Ramos (cell line): ENCODE data around the gene AIMP2.
"Not testable (repeated sequence)": the region's sequence is repeated elsewhere in the genome, so short reads cannot be mapped to it uniquely, and the experiment has no call there.

Experiments used
- in situ Hi-C: fragments of 300-500 bp; cut with MboI; formaldehyde crosslinking; loops from one replicate; pipeline ENCODE4 v1.14.3; 2022; ENCODE audit warnings: low sequenced_read_pairs; ENCODE audit not compliant: unreplicated experiment

AIMP2 gene

DNA sequence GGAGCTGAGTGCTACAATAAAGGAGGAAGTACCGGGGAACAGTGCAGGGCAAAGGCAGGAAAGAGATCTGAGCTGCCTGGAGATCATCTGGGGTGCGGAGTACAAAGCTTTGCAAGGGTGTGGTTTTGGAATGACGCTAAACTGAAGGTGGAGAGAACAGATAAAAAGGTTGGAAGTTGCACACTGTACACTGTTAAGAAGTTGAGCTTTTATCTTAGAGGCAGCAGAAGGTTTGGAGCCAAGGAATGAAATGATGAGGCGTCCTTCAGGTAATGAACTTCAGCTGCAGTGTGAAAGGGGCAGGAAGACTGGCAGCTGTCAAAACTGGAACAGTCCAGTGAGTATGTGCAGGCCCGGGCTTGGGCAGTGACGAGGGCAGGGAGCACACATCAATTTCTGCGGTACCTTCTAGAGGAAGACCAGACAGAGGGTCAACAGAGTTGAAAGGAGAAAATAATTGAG lies 14.9 kb downstream of the AIMP2 start:
- in situ Hi-C loops: no loop called here

DNA sequence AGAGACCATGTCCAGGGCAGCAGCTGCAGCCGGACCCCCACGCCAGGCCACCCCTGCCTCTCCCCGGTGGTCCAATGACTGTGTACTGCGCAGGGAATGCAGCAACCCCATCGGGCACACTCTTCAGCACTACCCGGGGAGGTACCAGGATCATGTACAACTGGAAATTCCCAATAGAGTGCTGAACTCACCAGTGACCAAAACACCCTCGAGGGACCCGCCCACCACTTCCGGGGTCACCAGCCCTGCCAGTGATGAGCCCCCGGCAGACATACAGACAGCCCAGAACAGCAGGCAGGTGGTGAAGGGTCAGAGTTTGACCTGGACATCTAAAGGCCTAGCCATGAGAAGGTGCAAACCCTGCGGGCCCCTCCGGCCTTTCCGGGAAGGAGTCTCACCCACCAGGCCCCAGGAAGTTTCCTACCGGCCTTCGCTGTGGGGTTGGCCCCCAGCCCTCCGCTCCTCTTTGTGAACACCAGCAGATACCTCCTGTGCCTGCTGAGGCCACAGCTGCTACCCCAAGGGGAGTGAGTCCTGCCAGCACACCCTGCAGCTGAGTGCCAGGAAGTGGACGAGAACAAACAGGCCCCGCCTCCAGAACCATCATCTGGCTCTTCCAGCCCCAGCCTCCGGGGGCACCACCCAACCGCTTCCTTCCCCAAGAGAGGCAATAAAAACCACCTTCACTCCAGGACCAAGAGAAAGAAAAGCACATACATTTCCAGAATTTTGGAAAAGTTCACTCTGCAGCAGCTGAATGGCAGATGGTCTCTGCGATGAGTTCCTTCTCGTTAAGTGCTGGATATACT lies 17.1 kb downstream of the AIMP2 start:
- in situ Hi-C loops: no loop called here

DNA sequence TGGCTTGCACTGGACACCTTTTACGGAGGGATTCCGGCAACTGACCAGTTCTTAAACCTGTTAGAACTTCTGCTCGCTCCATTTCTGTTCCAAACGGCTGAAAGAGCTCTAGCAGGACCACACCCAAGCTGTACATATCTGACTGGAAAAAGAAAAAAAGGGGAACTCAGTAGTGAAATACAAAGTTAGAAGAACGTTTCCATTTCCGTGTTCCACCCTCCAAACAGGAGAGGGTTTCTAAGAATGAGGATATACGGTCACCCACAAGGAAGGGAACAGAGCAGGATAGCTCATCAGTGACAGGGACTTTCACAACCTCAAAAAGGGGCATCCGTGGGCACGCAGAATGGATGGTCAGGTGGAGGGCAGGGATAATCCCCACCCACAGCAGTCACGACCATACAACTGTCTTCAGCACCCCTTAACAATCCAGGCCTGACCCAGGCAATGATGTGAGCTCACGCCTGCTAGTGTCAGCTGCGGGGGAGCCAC lies 17.8 kb downstream of the AIMP2 start:
- in situ Hi-C loops: no loop called here

DNA sequence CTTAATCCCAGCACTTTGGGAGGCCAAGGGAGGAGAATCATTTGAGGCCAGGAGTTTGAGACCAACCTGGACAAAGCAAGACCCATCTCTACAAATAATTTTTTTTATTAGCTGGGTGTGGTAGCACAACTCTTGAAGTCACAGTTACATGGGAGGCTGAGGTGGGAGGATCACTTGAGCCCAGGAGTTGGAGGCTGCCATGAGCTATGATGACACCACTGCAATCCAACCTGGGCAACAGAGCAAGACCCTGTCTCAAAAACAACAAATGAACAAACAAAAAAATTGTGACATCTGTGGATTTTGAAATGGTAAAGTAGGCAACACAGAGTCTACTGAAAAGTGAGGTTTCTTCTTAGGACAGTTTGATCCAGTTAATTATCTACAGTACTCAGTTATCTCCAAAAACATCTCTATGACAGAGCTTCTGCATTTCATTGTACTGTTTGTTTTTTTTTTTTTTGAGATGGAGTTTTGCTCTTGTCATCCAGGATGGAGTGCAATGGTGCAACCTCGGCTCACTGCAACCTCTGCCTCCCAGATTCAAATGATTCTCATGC lies 18.8 kb downstream of the AIMP2 start:
- in situ Hi-C loops: no loop called here

DNA sequence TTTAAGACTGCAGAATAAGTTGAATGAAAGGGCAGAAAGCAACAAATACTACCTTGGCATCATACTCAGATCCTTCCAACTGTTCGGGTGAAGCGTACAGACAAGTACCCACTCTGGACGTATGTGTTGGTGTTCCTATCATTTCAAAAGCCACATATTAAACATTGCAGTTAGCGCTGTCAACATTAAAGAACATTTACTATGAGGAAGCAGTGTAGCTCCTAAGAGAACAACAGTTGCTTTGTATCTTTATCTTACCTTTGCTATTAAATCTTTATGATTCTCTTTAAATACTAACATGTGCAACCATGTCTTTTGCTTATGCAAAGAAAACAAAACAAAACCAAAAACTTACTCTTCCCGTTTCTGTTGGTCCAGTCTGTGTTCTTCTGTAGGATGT lies 19.5 kb downstream of the AIMP2 start:
- in situ Hi-C loops: no loop called here

DNA sequence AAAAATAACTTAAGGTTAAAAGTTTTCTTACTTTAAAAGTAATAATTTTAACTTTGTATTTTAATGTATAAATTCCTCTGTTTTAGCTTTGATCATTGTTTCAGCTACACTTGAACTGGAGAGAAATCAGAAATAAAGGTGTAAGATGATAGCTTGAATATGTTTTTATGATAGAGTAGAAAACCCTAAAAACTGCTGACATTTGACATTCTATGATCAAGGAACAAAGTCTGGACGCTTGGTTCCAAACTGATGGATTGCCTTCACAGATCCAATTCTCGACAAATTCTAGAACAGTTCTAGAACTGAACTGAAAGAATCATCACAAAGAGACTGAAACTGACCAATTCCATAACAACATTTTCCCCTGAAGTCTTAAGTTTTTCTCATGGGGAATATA lies 21.9 kb downstream of the AIMP2 start, which contains the start of gene ANKRD61:
ANKRD61 (plus strand) TSS at position 389 of the 400 bp plus-strand sequence; CDS start at position 389, 0 bp downstream.
- in situ Hi-C loops: no loop called here

DNA sequence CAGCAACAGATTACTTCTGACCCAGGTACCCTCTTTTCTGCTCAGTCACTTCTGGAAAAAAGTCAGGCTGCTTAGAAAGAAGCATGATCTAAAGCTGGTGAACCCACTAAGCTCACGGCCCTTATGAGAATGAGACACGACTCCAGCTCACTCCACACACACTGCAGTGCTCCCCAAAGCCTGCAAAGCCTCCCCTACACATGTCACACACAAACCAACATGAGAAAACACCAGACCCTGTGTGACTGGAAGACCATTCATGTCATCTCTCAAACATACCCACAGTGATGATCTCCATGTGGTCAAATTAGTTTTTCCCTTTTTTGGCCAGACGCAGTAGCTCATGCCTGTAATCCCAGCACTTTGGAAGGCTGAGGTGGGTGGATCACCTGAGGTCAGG lies 22.5 kb downstream of the AIMP2 start:
- in situ Hi-C loops: no loop called here

DNA sequence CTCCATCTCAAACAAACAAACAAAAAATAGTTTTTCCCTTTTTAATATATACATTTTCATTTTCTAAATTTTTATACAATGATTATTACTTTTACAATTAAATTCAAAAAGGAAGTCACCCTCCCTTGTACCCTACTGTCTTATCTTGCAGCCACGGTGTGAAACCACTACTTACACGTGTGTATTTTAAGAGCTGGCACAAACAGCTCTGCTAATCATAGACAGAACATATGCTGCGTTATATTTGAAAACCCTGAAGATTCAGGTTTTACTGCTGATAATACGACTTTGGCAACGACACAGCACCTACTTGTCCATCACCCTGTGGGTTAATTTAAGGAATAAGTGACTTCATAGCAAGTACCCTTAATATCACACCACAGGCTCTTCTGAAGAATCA lies 23.1 kb downstream of the AIMP2 start:
- in situ Hi-C loops: no loop called here

DNA sequence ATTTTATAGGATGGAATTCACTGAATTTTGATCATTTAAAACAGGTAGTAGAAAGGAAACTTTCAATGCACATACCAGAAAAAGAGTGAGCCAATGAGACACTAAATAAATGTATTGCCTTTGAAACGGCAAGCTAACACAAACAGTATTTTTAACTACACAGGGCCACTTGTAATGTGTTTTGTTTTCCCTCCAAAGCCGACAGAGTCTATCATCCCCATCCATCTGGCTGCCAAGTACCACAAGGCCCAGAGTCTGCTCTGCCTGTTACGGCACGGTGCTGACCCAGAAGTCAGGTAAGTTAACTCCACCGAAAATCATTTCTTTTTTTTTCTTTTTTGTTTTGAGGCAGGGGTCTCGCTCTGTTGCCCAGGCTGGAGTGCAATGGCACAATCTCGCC lies 23.6 kb downstream of the AIMP2 start:
- in situ Hi-C loops: no loop called here

DNA sequence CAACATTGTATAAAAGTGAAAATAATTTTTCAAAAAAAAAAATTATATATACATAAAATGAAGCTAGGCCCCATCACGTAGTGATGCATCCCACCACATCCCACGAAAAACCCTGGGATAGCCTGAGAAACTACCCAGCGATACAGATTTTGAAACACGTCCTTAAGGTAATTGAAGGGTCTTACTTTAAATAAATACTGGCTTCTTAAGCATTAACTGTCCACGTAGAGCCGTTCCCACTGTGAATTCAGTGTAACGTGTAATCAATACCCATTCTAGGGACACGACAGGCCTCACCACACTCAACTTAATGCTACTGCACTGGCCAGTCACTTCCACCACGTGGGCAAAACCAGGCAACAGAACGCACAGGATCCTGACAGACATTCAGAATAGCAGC lies 26.1 kb downstream of the AIMP2 start:
- in situ Hi-C loops: no loop called here

DNA sequence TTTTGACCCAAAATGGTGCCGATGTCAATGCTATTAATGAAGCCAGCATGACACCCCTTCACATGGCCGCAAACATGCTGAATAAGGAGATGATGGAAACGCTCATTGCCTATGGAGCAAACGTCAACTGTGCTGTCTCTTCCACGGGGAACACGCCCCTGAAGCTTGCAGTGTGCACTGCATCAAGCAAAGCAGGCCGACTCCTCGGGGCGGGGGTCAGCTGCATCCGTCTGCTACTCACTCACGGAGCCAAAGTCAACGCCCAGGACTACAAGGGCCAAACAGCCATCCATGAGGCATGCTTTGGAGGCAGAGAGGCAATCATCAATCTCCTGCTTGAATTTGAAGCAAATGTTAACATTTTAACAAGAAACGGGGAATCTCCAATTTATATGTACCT lies 26.6 kb downstream of the AIMP2 start:
- in situ Hi-C loops: no loop called here

DNA sequence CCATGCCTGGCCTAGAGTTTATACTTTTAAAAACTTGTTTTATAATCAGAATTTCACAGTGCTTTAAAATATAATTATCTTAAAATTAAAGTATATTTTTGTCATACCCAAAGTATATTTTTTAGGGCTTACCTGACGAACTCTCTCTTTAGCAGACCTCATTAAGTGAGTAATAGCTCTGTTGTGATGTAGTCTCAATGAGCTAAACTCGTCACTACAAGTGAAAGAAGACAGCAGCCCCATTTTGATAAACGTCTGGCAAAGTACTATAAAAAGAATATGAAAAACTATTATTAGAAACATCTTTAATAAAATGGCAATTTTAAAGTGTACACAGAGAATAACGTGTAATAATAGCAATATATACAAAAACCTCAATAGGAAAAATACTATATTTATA lies 40.7 kb downstream of the AIMP2 start:
- in situ Hi-C loops: no loop called here

DNA sequence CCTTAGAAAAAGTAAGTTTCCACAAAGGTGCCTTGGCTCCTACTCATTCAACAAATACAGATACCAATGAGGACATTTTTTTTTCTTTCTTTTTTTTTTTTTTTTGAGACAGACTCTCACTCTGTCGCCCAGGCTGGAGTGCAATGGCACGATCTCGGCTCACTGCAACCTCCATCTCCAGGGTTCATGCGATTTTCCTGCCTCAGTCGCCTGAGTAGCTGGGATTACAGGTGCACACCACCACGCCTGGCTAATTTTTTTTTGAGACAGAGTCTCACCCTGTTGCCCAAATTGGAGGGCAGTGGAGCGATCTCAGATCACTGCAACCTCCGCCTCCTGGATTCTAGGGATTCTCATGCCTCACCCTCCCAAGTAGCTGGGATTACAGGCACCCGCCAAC lies 42.1 kb downstream of the AIMP2 start:
- in situ Hi-C loops: not testable (repeated sequence)

DNA sequence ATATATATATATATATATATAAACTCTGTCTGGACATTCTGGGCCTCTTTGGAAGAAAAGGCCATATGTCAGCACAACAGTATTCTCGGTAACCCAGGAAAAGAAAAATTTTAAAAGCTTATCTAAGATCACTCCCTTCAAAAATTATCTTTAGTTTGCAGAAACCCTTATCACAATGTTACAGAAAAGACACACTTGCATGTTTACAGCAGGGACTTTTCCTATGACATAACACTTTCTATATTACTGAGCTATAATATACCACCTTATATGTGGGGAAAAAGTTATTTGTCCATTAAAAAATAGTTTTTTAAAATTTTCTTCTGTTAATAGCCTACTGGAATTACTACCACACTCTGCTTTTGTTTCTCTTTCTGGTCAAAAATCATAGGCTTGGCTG lies 47.5 kb downstream of the AIMP2 start:
- in situ Hi-C loops: no loop called here

DNA sequence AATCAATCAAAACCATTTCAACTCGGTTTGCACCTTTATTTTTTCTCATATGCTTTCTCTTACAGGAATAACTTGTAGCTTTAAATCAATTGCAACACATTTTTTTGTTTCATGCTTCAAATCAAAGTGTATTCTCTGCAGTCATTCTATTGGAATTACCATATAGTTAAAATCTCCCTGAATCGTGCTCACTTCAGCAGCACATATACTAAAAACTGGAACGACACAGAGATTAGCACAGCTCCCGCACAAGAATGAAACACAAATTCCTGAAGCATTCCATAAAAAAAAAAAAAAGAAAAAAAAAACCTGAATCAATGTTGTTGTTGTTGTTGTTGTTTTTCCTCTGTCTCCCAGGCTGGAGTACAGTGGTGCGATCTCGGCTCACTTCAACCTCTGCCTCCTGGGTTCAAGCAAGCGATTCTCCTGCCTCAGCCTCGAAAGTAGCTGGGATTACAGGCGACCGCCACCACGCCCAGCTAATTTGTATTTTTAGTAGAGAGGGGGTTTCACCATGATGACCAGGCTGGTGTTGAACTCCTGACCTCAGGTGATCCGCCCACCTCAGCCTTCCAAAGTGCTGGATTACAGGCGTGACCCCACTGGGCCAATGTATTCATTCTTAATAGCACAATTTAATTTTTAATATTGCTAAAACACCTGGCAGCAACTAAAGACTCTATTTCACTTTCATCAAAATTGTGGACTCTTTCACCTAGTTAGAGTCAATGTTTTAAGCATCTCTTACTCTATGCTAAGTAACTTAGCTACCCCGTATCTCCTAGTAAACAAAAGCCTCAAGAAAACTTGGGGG lies 48.5 kb downstream of the AIMP2 start:
- in situ Hi-C loops: no loop called here

DNA sequence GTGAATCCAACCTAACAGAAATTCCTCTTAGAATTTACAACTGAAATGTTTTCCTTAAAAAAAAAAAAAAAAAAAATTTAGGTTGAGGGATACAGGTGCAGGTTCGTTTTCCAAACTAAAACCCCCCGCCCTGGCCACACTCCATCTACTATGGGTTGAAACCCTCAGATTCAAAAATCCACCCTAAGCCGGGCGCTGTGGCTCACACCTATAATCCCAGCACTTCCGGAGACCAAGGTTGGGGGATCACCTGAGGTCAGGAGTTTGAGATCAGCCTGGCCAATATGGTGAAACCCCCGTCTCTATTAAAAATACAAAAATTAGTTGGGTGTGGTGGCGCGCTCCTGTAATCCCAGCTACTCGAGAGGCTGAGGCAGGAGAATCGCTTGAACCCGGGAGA lies 50.9 kb downstream of the AIMP2 start:
- in situ Hi-C loops: not testable (repeated sequence)

DNA sequence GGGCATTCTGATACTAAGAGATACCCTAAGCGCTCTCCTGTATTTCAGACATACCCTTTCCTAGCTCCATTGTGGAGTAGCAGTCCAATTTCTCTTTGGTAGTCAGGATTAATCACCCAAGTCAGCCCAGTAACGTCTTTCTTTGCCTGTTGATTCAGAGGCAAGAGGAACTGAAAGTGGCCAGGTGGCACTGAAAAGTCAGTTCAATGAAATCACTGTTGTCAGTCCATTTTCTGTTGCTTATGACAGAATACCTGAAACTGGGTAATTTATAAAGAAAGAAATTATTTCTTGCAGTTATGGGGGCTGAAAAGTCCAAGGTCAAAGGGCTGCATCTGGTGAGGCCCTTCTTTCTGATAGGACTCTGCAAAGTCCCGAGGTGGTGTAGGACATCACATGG lies 62.3 kb downstream of the AIMP2 start:
- in situ Hi-C loops: no loop called here
